Measurements from ENCODE around the gene ABCC5.

The ABCC5 gene

GRCh38 chr3:184017672-184018423 is at the start of gene ABCC5:
Gene ABCC5 (minus strand): TSS chr3:184017884. CDS start chr3:184014392, 3,492 bp downstream.
- peak; percentile 11 for TF ChIP-seq CTCF (IDR thresholded peaks at IDR 0.05; ENCODE audit: extremely low read depth, insufficient read depth, missing control alignments)
- in situ Hi-C loops (cut with MboI; ENCODE audit: low pct_unique_long_range_greater_than_20kb, low sequenced_read_pairs, unreplicated experiment), result no loop called here
- peak; percentile 95 for DNase-seq (ENCODE audit: low spot score)

GRCh38 chr3:184066211-184066610 is 48.5 kb upstream of the ABCC5 start:
- no peak for TF ChIP-seq CTCF (IDR thresholded peaks at IDR 0.05; ENCODE audit: extremely low read depth, insufficient read depth, missing control alignments)
- in situ Hi-C loops (cut with MboI; ENCODE audit: low pct_unique_long_range_greater_than_20kb, low sequenced_read_pairs, unreplicated experiment), result no loop called here
- DNase-seq (ENCODE audit: low spot score), result no peak

GRCh38 chr3:184062637-184063036 is 45.0 kb upstream of the ABCC5 start:
- no peak for TF ChIP-seq CTCF (IDR thresholded peaks at IDR 0.05; ENCODE audit: extremely low read depth, insufficient read depth, missing control alignments)
- in situ Hi-C loops (cut with MboI; ENCODE audit: low pct_unique_long_range_greater_than_20kb, low sequenced_read_pairs, unreplicated experiment), result no loop called here
- DNase-seq (ENCODE audit: low spot score), result no peak

- no peak for TF ChIP-seq CTCF (IDR thresholded peaks at IDR 0.05; ENCODE audit: extremely low read depth, insufficient read depth, missing control alignments)
- no peak for DNase-seq (ENCODE audit: low spot score)
- in situ Hi-C loops (cut with MboI; ENCODE audit: low pct_unique_long_range_greater_than_20kb, low sequenced_read_pairs, unreplicated experiment), result no loop called here
Observed at GRCh38 chr3:184059424-184059823, 41.7 kb upstream of the ABCC5 start.

GRCh38 chr3:184058029-184058428 is 40.3 kb upstream of the ABCC5 start:
- no peak for DNase-seq (ENCODE audit: low spot score)
- in situ Hi-C loops (cut with MboI; ENCODE audit: low pct_unique_long_range_greater_than_20kb, low sequenced_read_pairs, unreplicated experiment), result no loop called here
- TF ChIP-seq CTCF (IDR thresholded peaks at IDR 0.05; ENCODE audit: extremely low read depth, insufficient read depth, missing control alignments), result no peak

GRCh38 chr3:184052767-184053166 is 35.1 kb upstream of the ABCC5 start, which contains the start of gene HTR3C:
Gene HTR3C (plus strand): TSS chr3:184053047. CDS start chr3:184053081, 34 bp downstream.
- DNase-seq (ENCODE audit: low spot score), result no peak
- TF ChIP-seq CTCF (IDR thresholded peaks at IDR 0.05; ENCODE audit: extremely low read depth, insufficient read depth, missing control alignments), result no peak
- in situ Hi-C loops (cut with MboI; ENCODE audit: low pct_unique_long_range_greater_than_20kb, low sequenced_read_pairs, unreplicated experiment), result no loop called here
